ENCODE measurements around the gene SP2. TPM values are rescaled to one million over a fixed set of nuclear protein-coding genes. Genes with fewer than 3 reads are reported as not detected.

SP2 gene
- total and polyA plus RNA-seq, 7 donors = 6.2 to 16.1 (median 10.8) TPM

GRCh38 chr17:47884905-47885730 is 10.9 kb upstream of the SP2 start:
- Histone ChIP-seq H3K27me3 (ENCODE audit: insufficient read depth in 3 of 3, low read length in 2 of 3) (peaks cover 0 to 7% (median 0%) of the 10 kb centered on the region in 3 donors), H3K27ac (no peak overlapping the region), H3K9me3 (no peaks in the 10 kb centered on the region), H3K4me1 (no peaks in the 10 kb centered on the region), H3K4me3 (no peak overlapping the region), H3K36me3 (ENCODE audit: insufficient read depth in 1 of 2, low read depth in 1 of 2) (no peaks in the 10 kb centered on the region)
- TF ChIP-seq, protein P1, sequence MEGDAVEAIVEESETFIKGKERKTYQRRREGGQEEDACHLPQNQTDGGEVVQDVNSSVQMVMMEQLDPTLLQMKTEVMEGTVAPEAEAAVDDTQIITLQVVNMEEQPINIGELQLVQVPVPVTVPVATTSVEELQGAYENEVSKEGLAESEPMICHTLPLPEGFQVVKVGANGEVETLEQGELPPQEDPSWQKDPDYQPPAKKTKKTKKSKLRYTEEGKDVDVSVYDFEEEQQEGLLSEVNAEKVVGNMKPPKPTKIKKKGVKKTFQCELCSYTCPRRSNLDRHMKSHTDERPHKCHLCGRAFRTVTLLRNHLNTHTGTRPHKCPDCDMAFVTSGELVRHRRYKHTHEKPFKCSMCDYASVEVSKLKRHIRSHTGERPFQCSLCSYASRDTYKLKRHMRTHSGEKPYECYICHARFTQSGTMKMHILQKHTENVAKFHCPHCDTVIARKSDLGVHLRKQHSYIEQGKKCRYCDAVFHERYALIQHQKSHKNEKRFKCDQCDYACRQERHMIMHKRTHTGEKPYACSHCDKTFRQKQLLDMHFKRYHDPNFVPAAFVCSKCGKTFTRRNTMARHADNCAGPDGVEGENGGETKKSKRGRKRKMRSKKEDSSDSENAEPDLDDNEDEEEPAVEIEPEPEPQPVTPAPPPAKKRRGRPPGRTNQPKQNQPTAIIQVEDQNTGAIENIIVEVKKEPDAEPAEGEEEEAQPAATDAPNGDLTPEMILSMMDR (IDR thresholded peaks at IDR 0.05) = no peak
- ATAC-seq (no peak), DNase-seq (no peak)
- WGBS, 3 donors = 33 to 50% (median 47%) methylated on average over 11 of the region's 11 CpGs
- intact Hi-C loops (cut with DNase I) = no loop called here

DNA sequence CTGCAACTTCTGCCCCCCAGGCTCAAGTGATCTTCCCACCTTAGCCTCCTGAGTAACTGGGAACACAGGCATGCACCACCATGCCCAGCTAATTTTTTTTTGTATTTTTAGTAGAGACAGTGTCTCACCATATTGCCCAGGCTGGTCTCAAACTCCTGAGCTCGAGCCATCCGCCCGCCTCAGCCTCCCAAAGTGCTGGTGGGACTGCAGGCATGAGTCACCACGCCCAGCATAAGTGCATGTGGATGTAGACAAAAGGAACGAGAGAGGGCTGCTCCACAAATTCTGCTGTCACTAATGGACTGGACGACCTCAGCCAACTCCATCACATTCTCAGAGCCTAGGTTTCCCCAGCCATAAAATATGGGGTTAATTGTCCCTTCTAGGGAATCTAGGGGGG is 7.7 kb upstream of the SP2 start:
- Histone ChIP-seq H3K4me1 (no peaks in the 10 kb centered on the region), H3K4me3 (no peak overlapping the region), H3K9me3 (no peaks in the 10 kb centered on the region), H3K27ac (no peak overlapping the region), H3K27me3 (ENCODE audit: insufficient read depth in 3 of 3, low read length in 2 of 3) (peaks cover 0 to 3% (median 0%) of the 10 kb centered on the region in 3 donors), H3K36me3 (ENCODE audit: insufficient read depth in 1 of 2, low read depth in 1 of 2) (no peaks in the 10 kb centered on the region)
- DNase-seq (no peak), ATAC-seq (no peak)
- 65 to 69% (median 67%) methylated on average over 6 of the region's 6 CpGs for WGBS, 3 donors
- intact Hi-C loops (cut with DNase I) = no loop called here
- TF ChIP-seq, protein P1 (IDR thresholded peaks at IDR 0.05) = no peak

DNA sequence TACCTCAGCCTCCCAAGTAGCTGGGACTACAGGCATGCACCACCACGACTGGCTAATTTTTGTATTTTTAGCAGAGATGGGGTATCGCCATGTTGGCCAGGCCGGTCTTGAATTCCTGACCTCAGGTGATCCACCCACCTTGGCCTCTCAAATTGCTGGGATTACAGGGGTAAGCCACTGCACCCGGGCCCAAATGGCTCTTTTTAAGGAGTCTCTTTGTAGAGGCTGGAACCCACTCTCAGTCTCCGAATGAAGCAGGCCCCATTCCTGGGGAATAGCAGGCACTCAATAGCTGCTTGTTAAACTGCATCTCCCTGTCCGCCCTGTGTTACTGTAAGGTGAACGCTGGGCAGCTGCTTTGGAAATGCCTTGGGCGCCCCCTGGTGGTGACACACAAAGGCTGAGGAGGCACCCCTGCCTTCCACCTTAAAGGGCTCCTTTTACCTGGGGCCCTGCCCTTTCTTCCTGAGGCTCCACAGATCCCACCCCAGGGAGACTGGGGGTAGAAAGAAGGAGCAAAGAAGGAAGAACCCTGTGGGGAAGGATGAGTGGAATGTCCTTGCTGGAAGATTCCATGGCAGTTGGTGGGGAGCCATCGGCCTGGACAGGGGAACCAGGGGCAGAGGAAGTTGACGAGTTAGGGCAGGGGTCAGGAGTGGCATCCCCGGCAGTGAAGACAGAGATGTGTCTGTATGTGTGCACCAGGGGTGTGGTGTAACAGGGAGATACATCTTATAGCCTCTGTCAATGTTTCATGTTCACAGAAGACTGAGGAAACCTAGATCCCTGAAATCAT is 6.1 kb upstream of the SP2 start:
- peaks cover 8% of the 10 kb centered on the region for H3K4me1 ChIP-seq
- no peak overlapping the region for H3K27ac ChIP-seq
- WGBS, 3 donors = 33 to 42% (median 36%) methylated on average over 11 of the region's 11 CpGs
- peaks cover 0 to 3% (median 0%) of the 10 kb centered on the region in 3 donors for H3K27me3 ChIP-seq (ENCODE audit: insufficient read depth in 3 of 3, low read length in 2 of 3)
- H3K4me3 ChIP-seq = no peak overlapping the region
- DNase-seq (peak; percentile 87 to 94), ATAC-seq (peak; percentile 93 to 97 (median 94))
- no peaks in the 10 kb centered on the region for H3K9me3 ChIP-seq
- intact Hi-C loops (cut with DNase I) = loop anchor here (1.0 to 2.0 kb wide), 2 partner anchors 49 kb away; partner anchors contain the start of gene SCRN2 (in 2 of the 2)
- TF ChIP-seq, protein P1 (IDR thresholded peaks at IDR 0.05) = peak; percentile 98
- peaks cover 0 to 6% of the 10 kb centered on the region in 2 donors for H3K36me3 ChIP-seq (ENCODE audit: insufficient read depth in 1 of 2, low read depth in 1 of 2)

DNA sequence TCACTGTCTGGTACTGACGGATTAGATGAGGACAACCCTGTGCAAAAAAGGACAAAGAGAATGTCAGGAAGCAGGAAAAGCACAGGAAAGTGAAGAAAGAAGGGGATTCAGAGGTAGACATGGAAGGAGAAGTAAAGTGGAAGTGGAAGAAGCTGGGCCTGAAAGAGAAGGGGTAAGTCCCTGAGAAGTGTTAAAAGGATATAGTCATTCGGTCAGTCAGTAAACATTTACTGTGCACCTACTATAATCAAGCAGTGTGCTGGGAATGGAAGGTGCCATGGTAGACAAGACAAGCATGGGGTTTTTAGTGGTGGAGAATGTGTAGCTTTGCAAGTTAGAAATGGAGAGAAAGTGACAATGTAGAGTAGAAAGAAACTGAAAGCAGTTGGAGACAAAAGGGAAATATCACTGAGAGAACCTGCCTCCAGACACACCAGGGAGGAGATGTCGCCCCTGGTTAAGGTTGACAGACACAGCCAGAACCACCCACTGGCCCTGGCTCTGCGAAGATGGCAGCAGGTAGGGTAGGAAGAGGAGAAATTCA is 4.4 kb upstream of the SP2 start:
- DNase-seq = no peak
- TF ChIP-seq, protein P1 (IDR thresholded peaks at IDR 0.05) = no peak
- intact Hi-C loops (cut with DNase I) = loop anchor here in 1 of 2 donors (2.0 kb wide), 1 partner anchor 51 kb away; the partner anchor contains the start of gene SCRN2
- H3K36me3 ChIP-seq (ENCODE audit: insufficient read depth in 1 of 2, low read depth in 1 of 2) = peaks cover 0 to 6% of the 10 kb centered on the region in 2 donors
- no peaks in the 10 kb centered on the region for H3K9me3 ChIP-seq
- no peak overlapping the region for H3K27ac ChIP-seq
- ATAC-seq = no peak
- no peaks in the 10 kb centered on the region for H3K27me3 ChIP-seq (ENCODE audit: insufficient read depth in 3 of 3, low read length in 2 of 3)
- no peak overlapping the region for H3K4me3 ChIP-seq
- H3K4me1 ChIP-seq = peaks cover 9% of the 10 kb centered on the region
- WGBS, 3 donors = 84 to 88% (median 87%) methylated on average over 4 of the region's 4 CpGs

Data from psoas muscle (tissue), 8 donors.